K562 (cell line): Measurements from ENCODE around the gene PARD3.

Experiments used
- NR3C1 ChIP-seq: sonication (generic); formaldehyde crosslinking; IDR thresholded peaks from 2 replicates; pipeline ENCODE4 v1.8.1; 2022; ENCODE audit warnings: missing genetic modification reagents
- TF ChIP-seq, protein P1 (sequence below): sonication (generic); formaldehyde crosslinking; IDR thresholded peaks from 2 replicates; pipeline ENCODE4 v1.9.0; 2022; ENCODE audit warnings: mild to moderate bottlenecking, missing genetic modification reagents
- TF ChIP-seq, protein P2 (sequence below): fragments of 250-450 bp; sonication (Bioruptor Pico); IDR thresholded peaks from 2 replicates; pipeline ENCODE4 v1.8.0; 2021; ENCODE audit warnings: mild to moderate bottlenecking, moderate library complexity

DNA sequence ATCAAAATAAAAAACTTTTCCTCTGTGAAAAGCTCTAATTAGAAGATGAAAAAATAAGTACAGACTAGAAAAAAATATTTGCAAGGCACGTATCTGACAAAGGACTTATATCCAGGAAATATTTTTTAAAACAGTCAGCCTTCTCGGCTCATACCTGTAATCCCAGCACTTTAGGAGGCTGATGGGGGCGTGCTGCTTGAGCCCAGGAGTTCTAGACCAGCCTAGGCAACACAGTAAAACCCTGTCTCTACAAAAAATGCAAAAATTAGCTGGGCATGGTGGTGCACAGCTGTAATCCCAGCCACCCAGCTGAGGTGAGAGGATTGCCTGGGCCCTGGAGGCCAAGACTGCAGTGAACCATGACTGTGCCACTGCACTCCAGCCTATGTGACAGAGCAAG, 542.8 kb downstream of the PARD3 start:
- TF ChIP-seq NR3C1 (CRISPR knock-in tag): no peak
- TF ChIP-seq, protein P1, sequence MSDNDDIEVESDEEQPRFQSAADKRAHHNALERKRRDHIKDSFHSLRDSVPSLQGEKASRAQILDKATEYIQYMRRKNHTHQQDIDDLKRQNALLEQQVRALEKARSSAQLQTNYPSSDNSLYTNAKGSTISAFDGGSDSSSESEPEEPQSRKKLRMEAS (CRISPR knock-in tag): no peak
- TF ChIP-seq, protein P2, sequence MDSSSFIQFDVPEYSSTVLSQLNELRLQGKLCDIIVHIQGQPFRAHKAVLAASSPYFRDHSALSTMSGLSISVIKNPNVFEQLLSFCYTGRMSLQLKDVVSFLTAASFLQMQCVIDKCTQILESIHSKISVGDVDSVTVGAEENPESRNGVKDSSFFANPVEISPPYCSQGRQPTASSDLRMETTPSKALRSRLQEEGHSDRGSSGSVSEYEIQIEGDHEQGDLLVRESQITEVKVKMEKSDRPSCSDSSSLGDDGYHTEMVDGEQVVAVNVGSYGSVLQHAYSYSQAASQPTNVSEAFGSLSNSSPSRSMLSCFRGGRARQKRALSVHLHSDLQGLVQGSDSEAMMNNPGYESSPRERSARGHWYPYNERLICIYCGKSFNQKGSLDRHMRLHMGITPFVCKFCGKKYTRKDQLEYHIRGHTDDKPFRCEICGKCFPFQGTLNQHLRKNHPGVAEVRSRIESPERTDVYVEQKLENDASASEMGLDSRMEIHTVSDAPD (CRISPR knock-in tag): no peak
